Ovary (tissue), 9 donors: ENCODE measurements around the gene FOXC1. TPM values are rescaled to one million over a fixed set of nuclear protein-coding genes. Genes with fewer than 3 reads are reported as not detected.

Experiments used
- DNase-seq, 5 donors: peaks; one replicate each; pipeline ENCODE4 v3.0.0-alpha.2; 2019 to 2020
- H3K27ac ChIP-seq, 2 donors: fragments of 200-600 bp; one replicate each; pipeline versions ENCODE4 v1.5.1 to v1.8.0; 2019 to 2022
- H3K27me3 ChIP-seq: fragments of 200-600 bp; one replicate; pipeline ENCODE4 v1.8.0; 2022
- H3K36me3 ChIP-seq: fragments of 200-600 bp; sonication (generic); one replicate; pipeline ENCODE4 v1.5.1; 2019
- H3K4me1 ChIP-seq: one replicate; pipeline ENCODE4 v1.8.1; 2013; ENCODE audit warnings: mild to moderate bottlenecking, moderate library complexity; ENCODE audit not compliant: insufficient read depth
- H3K4me3 ChIP-seq: fragments of 200-600 bp; sonication (generic); one replicate; pipeline ENCODE4 v1.5.1; 2017
- H3K9me3 ChIP-seq, 2 donors: fragments of 200-600 bp in 1 of 2; sonication (generic) in 1 of 2; one replicate each; pipeline versions ENCODE4 v1.5.1 to v1.8.1; 2013 to 2019; ENCODE audit warnings: mild to moderate bottlenecking in 1 of 2, moderate library complexity in 1 of 2
- CTCF ChIP-seq, 3 donors: fragments of 450-650 bp in 2 of 3; fragments of 200-600 bp in 1 of 3; IDR thresholded peaks; one replicate each; pipeline versions ENCODE4 v1.5.1 to v1.8.0; 2016 to 2022; ENCODE audit warnings: antibody characterized with exemption in 3 of 3, mild to moderate bottlenecking in 1 of 3
- EP300 ChIP-seq: sonication (generic); formaldehyde crosslinking; IDR thresholded peaks from one replicate; pipeline ENCODE4 v1.6.1; 2017; ENCODE audit warnings: antibody characterized with exemption
- POLR2A ChIP-seq: fragments of 450-650 bp; IDR thresholded peaks from one replicate; pipeline ENCODE4 v1.6.1; 2017; ENCODE audit warnings: antibody characterized with exemption, mild to moderate bottlenecking, moderate library complexity
- WGBS, 3 donors: extraction: QIAGEN DNeasy Blood & Tissue Kit in 1 of 3; methylation state at CpG; one replicate each; pipeline versions ENCODE4 v1.1.5 to v1.1.7; 2013 to 2017; 5-methylcytosine and 5-hydroxymethylcytosine counted together
- intact Hi-C, 4 donors: fragments of 100-400 bp; cut with DNase I; formaldehyde crosslinking; loops; one replicate each; pipeline versions ENCODE4 v1.11.0 to v1.15.1; 2022 to 2023
- polyA plus RNA-seq, 2 donors: library from polyadenylated mRNA; stranded (reverse); fragments of 200-250 nt in 1 of 2; fragments of 350-450 nt in 1 of 2; fragmentation: Illumina TruSeq in 1 of 2; extraction: RNeasy Lipid Tissue Mini Kit (QIAGEN cat#74804) in 1 of 2; gene quantifications; one replicate each; pipeline ENCODE4 v1.2.3, GENCODE V29; 2013 to 2014
- total RNA-seq, 7 donors: library from RNA; depleted of rRNA in 2 of 7; stranded (reverse); fragments of >200 nt in 2 of 7; fragmentation: NEBNext Ultra II Directional in 3 of 7; extraction: Animal tissue kit (Norgen Biotek cat#: 25700) in 3 of 7; gene quantifications; one replicate each; pipeline versions ENCODE4 v1.1.0 to v1.2.4, GENCODE V29; 2016 to 2023
- donor health status: DM: no; HTN: no; CAD: no; lungs with moderate emphysema.
- donor health status: DM: no; HTN: no; CAD: no.
- donor health status: Bipolar disorder and iron deficiency.
- donor health status: DM: yes; HTN: yes; CAD: no.
- donor health status: DM: no; HTN: no; CAD: no.
- donor health status: DM: yes; HTN: yes; CAD: no.

Gene FOXC1
- total and polyA plus RNA-seq, 9 donors, result 4.3 to 21.2 (median 6.5) TPM

- TF ChIP-seq POLR2A, result no peak
- TF ChIP-seq CTCF (IDR thresholded peaks at IDR 0.05), result no peak
- TF ChIP-seq EP300, result no peak
- 85 to 91% (median 87%) methylated on average over 11 of the region's 11 CpGs for WGBS, 3 donors
- H3K27ac ChIP-seq, result no peak overlapping the region
These were observed 7.2 kb downstream of the FOXC1 start for GRCh38 chr6:1616701-1617463.

GRCh38 chr6:1617466-1618310 is 8.0 kb downstream of the FOXC1 start:
- no peaks in the 10 kb centered on the region for H3K27me3 ChIP-seq
- intact Hi-C loops, result loop anchor here in 1 of 4 donors (10.0 kb wide), 1 partner anchor 217 kb away; no protein-coding TSS in a partner anchor
- WGBS, 3 donors, result 89 to 93% (median 90%) methylated on average over 21 of the region's 21 CpGs
- DNase-seq, result no peak
- no peak for TF ChIP-seq POLR2A
- no peak for TF ChIP-seq EP300
- TF ChIP-seq CTCF (IDR thresholded peaks at IDR 0.05), result no peak
- H3K4me3 ChIP-seq, result no peak overlapping the region
- no peaks in the 10 kb centered on the region for H3K9me3 ChIP-seq
- H3K4me1 ChIP-seq, result peaks cover 4% of the 10 kb centered on the region
- H3K36me3 ChIP-seq, result no peaks in the 10 kb centered on the region
- no peak overlapping the region for H3K27ac ChIP-seq

More at GRCh38 chr6:1616701-1617463, 7.2 kb downstream of the FOXC1 start:
- no peaks in the 10 kb centered on the region for H3K36me3 ChIP-seq
- DNase-seq, result no peak
- no peaks in the 10 kb centered on the region for H3K9me3 ChIP-seq
- H3K27me3 ChIP-seq, result no peaks in the 10 kb centered on the region
- intact Hi-C loops, result loop anchor here in 1 of 4 donors (10.0 kb wide), 1 partner anchor 218 kb away; no protein-coding TSS in a partner anchor
- no peak overlapping the region for H3K4me3 ChIP-seq
- peaks cover 4% of the 10 kb centered on the region for H3K4me1 ChIP-seq

- Histone ChIP-seq H3K4me3 (no peak overlapping the region), H3K36me3 (no peaks in the 10 kb centered on the region), H3K27ac (no peak overlapping the region), H3K4me1 (peaks cover 2% of the 10 kb centered on the region), H3K9me3 (no peaks in the 10 kb centered on the region), H3K27me3 (no peaks in the 10 kb centered on the region)
- TF ChIP-seq CTCF (IDR thresholded peaks at IDR 0.05) (no peak), POLR2A (no peak), EP300 (no peak)
- 88 to 94% (median 92%) methylated on average over 30 to 31 of the region's 31 CpGs for WGBS, 3 donors
- no peak for DNase-seq
- intact Hi-C loops, result loop anchor here in 1 of 4 donors (10.0 kb wide), 1 partner anchor 216 kb away; no protein-coding TSS in a partner anchor
These were observed 8.8 kb downstream of the FOXC1 start for GRCh38 chr6:1618311-1619097.

- WGBS, 3 donors, result 80 to 82% (median 81%) methylated on average over 35 to 40 of the region's 40 CpGs
- no peaks in the 10 kb centered on the region for H3K36me3 ChIP-seq
- no peak for TF ChIP-seq POLR2A
- intact Hi-C loops, result loop anchor here in 1 of 4 donors (10.0 kb wide), 1 partner anchor 216 kb away; no protein-coding TSS in a partner anchor
- H3K4me1 ChIP-seq, result peaks cover 1% of the 10 kb centered on the region
- H3K27me3 ChIP-seq, result no peaks in the 10 kb centered on the region
- no peaks in the 10 kb centered on the region for H3K9me3 ChIP-seq
- H3K27ac ChIP-seq, result no peak overlapping the region
- H3K4me3 ChIP-seq, result no peak overlapping the region
- no peak for DNase-seq
These were observed 9.5 kb downstream of the FOXC1 start for GRCh38 chr6:1619098-1619672.
